Stimulated activated CD8-positive, alpha-beta memory T cell treated with anti-CD3 and anti-CD28 coated beads, Interleukin-15, amount 100 ng/mL, for 1 hour (primary cell): Measurements from ENCODE around the gene GHR.

ENCODE experiments used
- DNase-seq: peaks from one replicate; pipeline ENCODE4 v3.0.0-alpha.2; 2020; ENCODE audit warnings: low read depth

Gene GHR

GRCh38 chr5:42462083-42462482 is 38.8 kb downstream of the GHR start:
- DNase-seq, result no peak

GRCh38 chr5:42467572-42467971 is 44.3 kb downstream of the GHR start:
- no peak for DNase-seq

GRCh38 chr5:42467981-42468524 is 44.8 kb downstream of the GHR start:
- no peak for DNase-seq

GRCh38 chr5:42483472-42484154 is 60.4 kb downstream of the GHR start:
- DNase-seq, result no peak

GRCh38 chr5:42487077-42487476 is 63.8 kb downstream of the GHR start:
- no peak for DNase-seq

- no peak for DNase-seq
These were observed 64.6 kb downstream of the GHR start for GRCh38 chr5:42487821-42488220.

GRCh38 chr5:42490831-42491230 is 67.6 kb downstream of the GHR start:
- no peak for DNase-seq

- no peak for DNase-seq
These were observed 68.5 kb downstream of the GHR start for GRCh38 chr5:42491699-42492098.

GRCh38 chr5:42492974-42493373 is 69.7 kb downstream of the GHR start:
- DNase-seq, result no peak

GRCh38 chr5:42494414-42494813 is 71.2 kb downstream of the GHR start:
- DNase-seq, result no peak

GRCh38 chr5:42495914-42496313 is 72.7 kb downstream of the GHR start:
- DNase-seq, result no peak

- no peak for DNase-seq
These were observed 73.3 kb downstream of the GHR start for GRCh38 chr5:42496397-42497156.

- DNase-seq, result no peak
These were observed 74.8 kb downstream of the GHR start for GRCh38 chr5:42498000-42498399.

- no peak for DNase-seq
These were observed 75.8 kb downstream of the GHR start for GRCh38 chr5:42499016-42499415.

- DNase-seq, result no peak
These were observed 76.9 kb downstream of the GHR start for GRCh38 chr5:42500003-42500599.

- no peak for DNase-seq
These were observed 79.6 kb downstream of the GHR start for GRCh38 chr5:42502613-42503470.

GRCh38 chr5:42506662-42507061 is 83.4 kb downstream of the GHR start:
- DNase-seq, result no peak

GRCh38 chr5:42507451-42508097 is 84.3 kb downstream of the GHR start:
- no peak for DNase-seq

GRCh38 chr5:42513246-42513645 is 90.0 kb downstream of the GHR start:
- DNase-seq, result no peak

GRCh38 chr5:42514754-42515153 is 91.5 kb downstream of the GHR start:
- no peak for DNase-seq

GRCh38 chr5:42515504-42515903 is 92.3 kb downstream of the GHR start:
- no peak for DNase-seq
